GM11168 (cell line): ENCODE measurements around the gene SCN4A.

Experiments used
- in situ Hi-C: fragments of 300-500 bp; cut with MboI; formaldehyde crosslinking; loops from one replicate; pipeline ENCODE4 v1.12.0; 2022; ENCODE audit warnings: low sequenced_read_pairs; ENCODE audit not compliant: unreplicated experiment

Gene SCN4A

DNA sequence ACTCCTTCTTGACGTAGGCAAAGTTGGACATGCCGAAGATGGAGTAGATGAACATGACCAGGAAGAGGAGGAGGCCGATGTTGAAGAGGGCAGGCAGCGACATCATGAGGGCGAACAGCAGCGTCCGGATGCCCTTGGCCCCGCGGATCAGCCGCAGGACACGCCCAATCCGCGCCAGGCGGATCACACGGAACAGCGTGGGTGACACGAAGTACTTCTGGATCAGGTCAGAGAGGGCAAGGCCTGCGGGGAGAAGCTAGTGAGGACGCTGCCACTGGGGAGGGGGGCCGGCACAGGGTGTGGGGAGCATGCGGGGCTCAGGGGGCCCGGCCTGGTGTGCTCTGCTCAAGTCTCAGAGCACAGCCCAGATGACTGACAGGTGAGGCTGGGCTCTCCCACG lies 31.0 kb downstream of the SCN4A start:
- in situ Hi-C loops: loop anchor here (25.0 kb wide), 1 partner anchor 196 kb away; the partner anchor contains the start of gene ERN1

DNA sequence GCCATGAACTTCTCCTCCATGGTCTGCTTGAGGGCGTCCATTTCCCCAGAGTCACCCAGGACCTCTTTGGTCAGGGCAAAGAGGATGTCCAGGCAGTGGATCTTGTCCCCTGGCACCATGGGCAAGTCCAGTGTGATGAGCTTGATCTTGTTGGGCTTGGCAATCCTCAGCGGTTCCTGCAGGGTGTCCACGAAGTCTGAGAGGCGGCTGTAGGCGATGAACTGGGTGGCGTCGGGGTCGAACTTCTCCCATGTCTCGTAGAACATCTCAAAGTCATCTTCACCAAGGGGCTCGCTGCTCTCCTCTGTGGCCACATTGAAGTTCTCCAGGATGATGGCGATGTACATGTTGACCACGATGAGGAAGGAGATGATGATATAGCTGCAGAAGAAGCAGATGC lies 31.6 kb downstream of the SCN4A start:
- in situ Hi-C loops: loop anchor here (25.0 kb wide), 1 partner anchor 196 kb away; the partner anchor contains the start of gene ERN1

DNA sequence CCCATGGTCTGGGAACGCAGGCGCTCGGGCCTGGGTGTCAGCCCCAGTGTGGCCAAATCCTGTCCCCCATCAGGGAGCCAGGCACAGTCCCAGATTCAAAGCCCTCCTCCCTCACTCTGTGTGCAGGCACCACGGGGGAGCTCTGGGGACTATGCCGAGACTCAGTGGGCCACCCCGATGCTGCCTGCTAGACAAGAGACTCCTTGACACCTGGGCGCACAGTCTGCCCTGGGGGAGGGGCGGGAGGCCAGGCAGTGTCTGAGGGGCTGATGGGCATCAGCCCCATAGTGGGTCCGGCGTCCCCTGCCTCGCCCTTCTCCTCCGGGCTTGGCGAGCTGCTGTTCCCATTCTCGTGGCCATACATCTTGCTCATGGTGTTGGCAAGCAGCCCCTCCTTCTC lies 32.1 kb downstream of the SCN4A start:
- in situ Hi-C loops: loop anchor here (25.0 kb wide), 1 partner anchor 197 kb away; the partner anchor contains the start of gene ERN1

DNA sequence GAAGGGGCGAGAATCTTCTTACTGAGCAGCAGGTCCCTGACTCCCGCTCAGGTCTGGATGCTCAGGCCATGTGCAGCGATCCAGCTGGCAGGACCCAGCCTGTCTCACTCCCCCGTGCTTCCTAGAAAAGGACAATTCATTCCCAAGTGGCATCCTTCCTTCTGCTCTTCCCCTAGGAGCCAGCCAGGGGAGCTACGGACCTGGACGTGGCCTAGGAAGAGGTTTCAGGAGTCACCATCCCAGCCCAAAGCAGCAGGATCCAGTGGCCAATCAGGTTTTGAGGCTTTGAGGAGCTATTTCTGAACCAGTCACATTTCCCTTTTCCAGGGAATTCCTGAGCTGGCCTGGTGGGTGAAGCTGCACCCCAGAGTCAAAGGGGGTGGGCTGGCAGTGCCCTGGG lies 32.8 kb downstream of the SCN4A start:
- in situ Hi-C loops: loop anchor here (25.0 kb wide), 1 partner anchor 197 kb away; the partner anchor contains the start of gene ERN1

DNA sequence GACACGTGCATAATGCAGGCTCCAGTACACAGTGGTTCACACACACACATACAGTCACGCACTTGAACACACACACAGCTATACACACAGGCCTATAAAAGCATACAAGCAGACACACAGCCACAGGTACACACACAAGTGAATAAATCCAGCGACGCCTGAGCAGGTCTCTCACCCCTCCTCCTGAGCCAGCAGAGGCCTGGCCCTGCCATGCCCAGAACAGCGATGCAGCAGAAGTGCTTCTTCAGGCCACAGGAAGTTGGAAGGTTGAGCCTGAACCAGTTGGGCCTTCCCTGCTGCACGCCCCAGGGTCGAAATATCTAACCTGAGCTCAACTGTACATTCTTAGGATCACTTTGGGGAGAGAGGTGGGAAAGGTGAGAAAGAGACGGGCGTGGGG lies 33.3 kb downstream of the SCN4A start:
- in situ Hi-C loops: loop anchor here (25.0 kb wide), 1 partner anchor 198 kb away; the partner anchor contains the start of gene ERN1

DNA sequence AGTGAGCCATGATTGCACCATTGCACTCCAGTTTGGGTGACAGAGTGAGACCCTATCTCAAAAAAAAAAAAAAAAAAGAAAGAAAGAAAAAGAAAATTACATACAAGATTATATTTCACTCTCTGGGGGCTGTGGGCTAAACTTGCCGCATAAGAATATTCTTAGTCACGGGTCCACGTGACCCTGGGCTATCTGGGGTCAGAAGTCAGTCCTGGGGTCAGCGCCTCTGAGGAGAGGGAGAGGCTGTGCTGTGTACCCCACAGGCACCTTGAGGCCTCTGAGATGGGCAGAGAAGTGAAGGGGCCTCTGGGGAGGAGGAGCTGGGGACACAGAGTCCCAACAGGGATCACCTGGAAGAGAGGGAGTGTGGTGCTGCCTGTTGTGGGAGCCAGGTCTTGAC lies 34.8 kb downstream of the SCN4A start:
- in situ Hi-C loops: loop anchor here (25.0 kb wide), 1 partner anchor 199 kb away; the partner anchor contains the start of gene ERN1

DNA sequence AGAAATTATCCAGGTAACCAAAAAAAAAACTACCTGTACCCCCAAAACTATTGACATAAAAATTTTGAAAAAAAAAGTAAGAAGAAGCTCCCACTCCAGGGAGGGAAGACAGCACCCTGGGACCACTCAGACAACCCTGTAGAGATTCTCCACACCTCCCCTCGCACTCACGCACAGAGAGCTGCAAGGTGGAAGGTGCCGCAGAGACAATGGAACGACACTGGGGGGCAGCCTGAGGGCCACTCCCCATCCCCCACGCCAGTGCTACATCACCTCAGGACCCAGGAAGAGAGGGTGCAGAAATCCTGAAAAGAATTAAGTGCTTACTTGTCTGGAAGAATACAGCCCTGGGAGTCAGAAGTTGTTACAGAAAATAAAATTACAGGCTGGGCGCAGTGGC lies 35.4 kb downstream of the SCN4A start:
- in situ Hi-C loops: loop anchor here (25.0 kb wide), 1 partner anchor 200 kb away; the partner anchor contains the start of gene ERN1

DNA sequence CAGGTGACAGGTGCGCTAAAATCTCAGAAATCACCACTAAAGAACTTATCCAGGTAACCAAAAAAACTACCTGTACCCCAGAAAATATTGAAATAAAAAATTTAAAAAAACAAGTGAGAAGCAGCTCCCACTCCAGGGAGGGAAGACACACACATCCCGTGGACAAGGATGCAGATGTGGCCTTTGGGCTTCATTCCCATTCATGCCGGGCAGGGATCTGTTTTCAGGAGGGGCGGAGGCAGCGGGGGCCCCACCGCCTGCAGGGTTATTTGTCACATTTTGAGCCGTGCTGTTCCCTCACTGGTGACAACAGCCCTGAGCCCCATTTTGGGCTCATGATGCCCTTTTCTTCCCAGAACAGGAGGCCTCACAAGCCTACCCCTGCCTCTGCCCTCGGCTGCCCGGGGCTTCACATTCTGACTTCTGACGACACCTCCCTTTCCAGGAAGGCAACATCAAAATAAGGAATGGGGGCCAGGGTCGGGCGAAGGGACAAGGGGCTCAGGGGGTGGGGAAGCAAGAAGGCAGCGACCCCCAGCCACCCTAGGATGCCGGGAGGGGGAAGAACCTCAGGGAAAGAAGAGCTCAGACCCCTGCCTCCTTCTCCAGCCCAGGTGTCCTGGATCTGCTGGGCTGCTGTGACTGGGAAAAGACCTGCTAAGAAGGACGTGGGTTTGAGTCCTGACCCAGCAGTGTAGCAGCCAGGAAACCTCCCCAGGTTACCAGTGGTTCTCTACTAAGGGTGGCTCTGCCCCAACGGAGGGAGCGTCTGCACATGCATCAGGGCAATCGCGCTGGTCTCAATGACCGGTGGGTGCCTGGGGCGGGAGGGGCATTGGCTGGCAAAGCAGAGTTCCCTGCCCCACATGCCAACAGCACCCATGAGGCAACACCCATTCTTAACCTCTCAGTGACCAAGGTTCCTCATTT lies 38.3 kb downstream of the SCN4A start:
- in situ Hi-C loops: loop anchor here (25.0 kb wide), 1 partner anchor 203 kb away; the partner anchor contains the start of gene ERN1

DNA sequence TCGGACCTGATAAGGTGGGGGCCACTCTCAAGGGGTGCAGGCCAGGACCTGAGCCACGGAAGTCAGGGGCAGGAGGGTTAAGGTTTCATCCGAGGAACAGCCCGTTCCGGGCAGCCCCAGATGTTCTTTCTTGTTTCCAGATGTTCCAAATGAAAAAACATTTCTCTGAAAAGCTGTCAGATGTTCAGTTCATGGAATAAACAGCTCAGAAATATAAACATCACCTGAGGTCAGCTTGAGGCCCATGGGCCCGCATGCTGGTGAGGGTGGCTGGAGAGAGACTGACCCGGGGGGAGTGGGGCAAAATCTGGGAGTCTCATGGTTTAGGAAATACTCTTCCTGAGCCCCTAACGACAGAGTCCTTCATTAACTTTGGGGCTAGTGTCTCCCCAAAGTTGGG lies 39.1 kb downstream of the SCN4A start:
- in situ Hi-C loops: loop anchor here (25.0 kb wide), 1 partner anchor 204 kb away; the partner anchor contains the start of gene ERN1

DNA sequence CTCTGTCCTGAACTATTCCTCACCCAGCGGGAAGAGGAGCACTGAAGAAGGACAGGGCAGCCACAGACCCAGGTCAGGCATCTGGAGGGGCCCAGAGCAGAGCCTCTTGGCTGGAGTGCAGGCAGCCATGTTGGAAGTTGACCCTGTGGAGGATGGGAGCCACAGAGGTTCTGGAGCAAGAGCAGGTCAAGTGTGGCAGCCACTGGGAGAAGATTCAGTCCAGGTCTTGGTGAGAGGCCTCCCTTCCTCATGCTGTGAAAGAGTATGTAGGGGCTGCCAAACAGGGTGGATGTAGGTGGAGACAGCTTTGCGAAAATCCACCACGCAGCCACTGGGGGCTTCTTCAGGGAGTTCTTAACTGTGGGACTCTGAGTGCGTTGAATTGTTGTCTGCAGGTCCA lies 40.0 kb downstream of the SCN4A start:
- in situ Hi-C loops: loop anchor here (25.0 kb wide), 1 partner anchor 205 kb away; the partner anchor contains the start of gene ERN1

DNA sequence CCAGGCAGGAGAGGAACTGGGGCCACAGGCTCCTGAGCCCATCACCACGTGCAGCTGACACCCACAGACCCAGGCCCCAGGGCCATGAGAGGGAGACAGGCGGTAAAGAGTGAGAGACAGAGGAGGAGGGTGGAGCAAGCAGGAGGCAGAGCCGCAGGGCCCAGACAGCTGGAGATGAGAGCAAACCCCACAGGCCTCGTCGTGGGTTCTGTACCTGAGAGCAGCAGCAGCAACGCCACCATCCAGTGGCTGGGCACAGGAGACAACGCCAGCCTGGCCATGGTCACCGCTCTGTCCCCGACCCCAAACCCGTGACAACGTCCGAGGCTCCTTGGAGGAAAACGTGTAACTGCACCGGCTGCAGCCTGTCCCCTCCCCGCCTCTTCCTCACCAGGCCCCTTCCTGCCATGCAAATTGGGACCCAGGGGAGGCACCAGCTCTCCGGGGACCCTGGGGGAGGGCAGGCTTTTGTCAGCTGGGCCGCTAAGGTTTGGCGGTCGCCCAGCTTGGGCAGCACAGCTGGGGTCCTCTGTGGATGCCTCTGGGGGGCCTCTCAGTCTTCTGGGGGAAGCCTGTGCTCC lies 40.6 kb downstream of the SCN4A start, which contains the start of gene CD79B:
CD79B (minus strand) TSS at position 351 of the 581 bp plus-strand sequence; CDS start at position 281, 70 bp downstream.
- in situ Hi-C loops: loop anchor here (25.0 kb wide), 1 partner anchor 205 kb away; the partner anchor contains the start of gene ERN1

DNA sequence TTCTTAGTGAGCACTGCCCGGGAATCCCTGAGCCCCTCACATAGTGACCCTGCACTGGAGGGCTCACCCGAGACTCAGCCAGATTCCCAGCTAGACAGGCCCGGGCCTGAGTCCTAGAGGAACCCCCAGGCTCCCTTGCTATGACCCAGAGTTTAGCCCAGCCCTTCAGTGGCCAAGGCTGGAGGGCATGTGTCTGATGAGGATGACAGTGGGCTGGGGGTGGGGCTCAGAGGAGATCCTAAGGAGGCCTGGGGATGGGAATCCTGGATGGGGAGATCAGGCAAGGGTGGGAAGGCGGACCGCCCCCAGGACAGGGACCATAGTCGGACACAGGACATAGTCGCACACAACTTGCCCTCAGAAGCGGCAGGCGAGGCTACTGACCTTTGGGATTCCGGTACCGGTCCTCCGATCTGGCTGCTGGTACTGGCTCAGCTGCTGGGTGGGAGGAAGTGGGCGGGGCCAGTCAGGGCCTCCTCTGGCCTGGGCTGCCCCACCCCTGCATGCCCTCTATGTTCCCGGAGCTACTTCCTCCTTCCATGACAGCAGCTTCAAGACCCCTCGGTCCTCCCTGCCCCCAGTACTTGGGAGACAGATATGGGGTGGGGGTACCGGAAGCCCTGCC lies 41.7 kb downstream of the SCN4A start:
- in situ Hi-C loops: loop anchor here (25.0 kb wide), 1 partner anchor 206 kb away; the partner anchor contains the start of gene ERN1

DNA sequence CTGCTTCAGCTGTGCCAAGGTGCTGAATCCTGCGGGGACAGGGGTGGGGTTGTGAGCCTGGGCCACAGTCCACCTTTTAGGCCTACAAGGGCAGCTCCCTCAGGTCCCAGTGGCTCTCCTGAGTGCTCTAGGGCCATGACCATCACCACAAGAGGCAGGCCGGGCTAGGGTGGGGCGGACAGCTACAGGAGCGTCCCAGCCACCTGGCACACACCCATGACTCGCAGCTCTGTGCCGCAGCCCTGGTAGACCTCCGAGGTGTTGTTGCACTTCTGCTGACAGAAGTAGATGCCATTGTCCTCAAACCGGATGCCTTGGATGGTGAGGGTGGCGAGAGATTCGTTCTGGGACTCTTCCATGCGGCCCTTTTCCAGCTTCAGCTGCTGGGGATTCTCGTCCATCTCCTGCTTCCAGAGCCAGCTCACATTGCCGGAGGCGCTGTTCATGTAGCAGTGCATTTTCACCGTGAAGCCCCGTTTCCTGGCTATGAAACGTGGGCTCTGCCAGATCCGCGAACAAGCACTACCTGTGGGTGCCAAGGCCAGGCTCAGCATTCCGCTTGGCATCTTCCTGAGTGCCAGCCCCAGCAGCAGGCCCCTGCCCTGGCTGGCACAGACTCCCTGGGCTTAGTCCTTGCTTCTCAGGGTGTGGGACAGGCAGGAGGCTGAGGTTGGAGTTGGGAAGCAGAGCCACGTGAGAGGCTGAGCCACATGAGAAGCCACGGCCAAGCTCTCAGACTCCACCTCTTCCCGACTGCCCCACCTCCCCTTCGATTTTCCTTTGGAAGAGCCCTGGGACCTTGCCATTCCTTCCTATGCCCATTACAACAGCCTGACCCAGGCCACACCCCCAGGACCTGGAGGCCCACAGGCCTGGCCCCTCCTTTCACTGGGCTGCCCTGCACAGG lies 42.6 kb downstream of the SCN4A start:
- in situ Hi-C loops: loop anchor here (25.0 kb wide), 1 partner anchor 207 kb away; the partner anchor contains the start of gene ERN1

DNA sequence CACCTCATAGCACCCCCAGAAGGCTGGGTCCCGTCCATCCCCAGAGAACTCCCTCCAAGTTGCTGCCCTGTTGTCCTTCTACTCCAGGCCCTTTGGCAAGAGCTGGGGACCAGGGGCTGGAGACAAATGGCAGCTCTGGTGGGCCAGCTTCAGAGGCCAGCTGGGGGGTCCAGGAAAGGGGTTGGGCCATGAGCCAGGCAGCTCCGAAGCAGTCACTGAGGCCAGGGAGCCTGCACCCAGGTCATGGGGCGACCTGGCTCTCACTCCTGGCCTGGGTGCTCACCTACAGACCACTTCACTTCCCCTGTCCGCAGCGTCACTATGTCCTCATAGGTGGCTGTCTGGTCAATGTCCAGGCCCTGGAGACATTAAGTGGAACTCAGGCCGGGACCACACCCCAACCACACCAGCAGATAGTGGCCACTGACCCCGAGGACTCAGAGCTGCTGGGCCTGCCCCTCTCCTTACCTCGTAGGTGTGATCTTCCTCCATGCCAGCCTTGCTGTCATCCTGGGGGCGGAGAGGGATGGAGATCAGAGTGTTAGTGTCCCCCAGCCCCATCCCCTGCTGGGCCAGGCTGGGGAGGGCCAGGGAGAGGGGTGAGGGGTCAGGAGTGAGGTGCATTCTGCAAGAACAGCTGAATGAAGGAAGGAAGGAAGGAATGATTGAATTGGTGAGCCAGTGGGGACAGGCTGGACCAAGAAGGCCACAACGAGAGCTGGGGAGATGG lies 43.6 kb downstream of the SCN4A start:
- in situ Hi-C loops: loop anchor here (25.0 kb wide), 1 partner anchor 208 kb away; the partner anchor contains the start of gene ERN1

DNA sequence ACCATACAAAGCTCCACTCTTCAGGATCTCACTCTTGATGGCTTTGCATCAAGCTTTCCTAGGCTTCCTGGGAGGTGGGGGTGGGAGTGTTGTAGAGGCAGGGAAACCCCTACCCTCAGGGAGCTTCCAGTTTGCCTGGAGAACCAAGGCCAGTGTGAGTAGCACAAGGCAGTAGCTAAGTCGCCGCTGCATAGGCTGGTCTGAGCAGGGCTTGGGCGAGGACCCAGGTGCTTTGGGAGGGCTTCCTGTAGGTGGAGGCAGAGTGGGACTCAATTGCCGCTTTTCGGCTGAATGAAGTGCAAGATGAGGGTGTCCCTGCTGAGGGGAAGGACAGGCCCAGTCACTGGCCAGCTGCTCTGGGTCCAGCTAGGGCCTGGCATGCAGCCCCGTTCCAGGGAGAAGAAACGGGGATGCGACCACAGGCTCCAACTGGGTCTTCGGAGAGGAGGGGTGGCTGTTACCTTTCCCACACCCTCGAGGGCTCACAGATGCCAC lies 44.5 kb downstream of the SCN4A start:
- in situ Hi-C loops: loop anchor here (25.0 kb wide), 1 partner anchor 209 kb away; the partner anchor contains the start of gene ERN1

DNA sequence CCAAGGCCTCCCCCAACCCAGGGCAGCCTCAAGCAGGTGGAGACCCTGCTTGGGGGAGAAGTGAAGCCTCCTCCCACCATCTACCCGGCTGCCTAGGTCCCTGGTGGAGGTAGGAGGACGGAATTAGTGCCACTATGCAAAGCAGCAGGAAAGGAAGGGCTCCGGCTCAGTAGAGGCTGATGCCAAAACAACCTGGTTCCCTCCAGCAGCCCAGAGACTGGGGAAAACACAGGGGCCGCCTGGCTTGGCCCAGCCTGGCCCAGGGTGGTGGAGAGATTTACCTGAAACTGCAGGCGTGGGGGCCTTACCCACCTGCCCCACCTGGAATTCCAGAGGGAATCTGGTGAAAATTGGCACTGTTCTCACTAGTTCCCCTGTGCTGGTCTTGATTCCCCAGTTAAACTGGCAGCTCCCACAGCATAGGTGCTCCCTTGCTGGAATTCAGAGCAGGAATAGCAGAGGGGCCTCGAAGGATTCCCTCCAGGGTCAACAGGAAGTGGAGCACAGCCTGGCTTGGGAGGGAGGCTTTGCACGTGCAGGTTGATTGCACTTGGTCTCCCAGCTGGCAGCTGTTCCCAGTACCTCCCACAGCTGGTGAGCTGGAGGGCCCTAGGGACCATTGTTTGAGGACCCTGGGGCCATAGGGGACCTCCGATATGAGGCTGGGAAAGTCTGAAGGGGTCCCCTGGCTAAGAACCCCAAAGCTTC lies 45.1 kb downstream of the SCN4A start:
- in situ Hi-C loops: loop anchor here (25.0 kb wide), 1 partner anchor 210 kb away; the partner anchor contains the start of gene ERN1

DNA sequence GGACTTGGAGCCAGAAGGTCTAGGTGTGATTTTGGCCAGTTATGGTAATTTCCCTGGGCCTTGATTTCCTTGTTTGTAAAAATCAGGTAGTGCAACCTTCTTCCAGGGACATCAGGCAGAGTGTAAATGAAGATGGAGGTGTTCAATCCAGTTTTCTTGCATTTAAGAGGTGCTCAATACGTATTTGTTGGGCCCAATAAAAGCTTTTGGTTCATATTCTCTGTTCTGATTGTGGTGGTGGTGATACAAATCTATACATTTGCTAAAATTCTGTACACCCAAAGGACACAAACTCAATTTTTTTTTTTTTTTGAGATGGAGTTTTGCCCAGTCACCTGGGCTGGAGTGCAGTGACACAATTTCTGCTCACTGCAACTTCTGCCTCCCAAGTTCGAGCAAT lies 46.6 kb downstream of the SCN4A start:
- in situ Hi-C loops: loop anchor here (25.0 kb wide), 1 partner anchor 211 kb away; the partner anchor contains the start of gene ERN1
